HEK293T (cell line): ENCODE measurements around the gene GPAT2.
"Not testable (repeated sequence)": the region's sequence is repeated elsewhere in the genome, so short reads cannot be mapped to it uniquely, and the experiment has no call there.

ENCODE experiments used
- CTCF ChIA-PET: fragments of 350-600 bp; formaldehyde crosslinking; extraction: SDS; loops from one replicate; lab custom pipeline; 2021; ENCODE audit warnings: antibody characterized with exemption, inconsistent platforms; lab: Yijun Ruan, JAX
- POLR2A ChIA-PET: fragments of 350-600 bp; formaldehyde crosslinking; extraction: SDS; loops from one replicate; lab custom pipeline; 2020; ENCODE audit warnings: antibody characterized with exemption, inconsistent platforms; lab: Yijun Ruan, JAX
- DNase-seq: peaks from one replicate; pipeline ENCODE4 v3.0.0; 2012; ENCODE audit warnings: mixed read lengths; ENCODE audit errors: extremely low spot score
- ARNT ChIP-seq: fragments of 450-650 bp; IDR thresholded peaks from 2 replicates; pipeline ENCODE4 v1.6.1; 2017; ENCODE audit warnings: mild to moderate bottlenecking
- BHLHE40 ChIP-seq: fragments of 450-650 bp; IDR thresholded peaks from 2 replicates; pipeline ENCODE4 v1.6.1; 2016; ENCODE audit warnings: mild to moderate bottlenecking, moderate library complexity, borderline replicate concordance
- CTBP1 ChIP-seq: fragments of 450-650 bp; IDR thresholded peaks from 2 replicates; pipeline ENCODE4 v1.6.1; 2016; ENCODE audit warnings: borderline replicate concordance
- ELF4 ChIP-seq: fragments of 450-650 bp; IDR thresholded peaks from 2 replicates; pipeline ENCODE4 v1.6.1; 2017; ENCODE audit warnings: antibody characterized with exemption
- FOXA1 ChIP-seq: fragments of 450-650 bp; IDR thresholded peaks from 2 replicates; pipeline ENCODE4 v1.6.1; 2016; ENCODE audit warnings: mild to moderate bottlenecking
- FOXK2 ChIP-seq: fragments of 450-650 bp; IDR thresholded peaks from 2 replicates; pipeline ENCODE4 v1.6.1; 2016; ENCODE audit warnings: mild to moderate bottlenecking
- FOXM1 ChIP-seq: fragments of 450-650 bp; IDR thresholded peaks from 2 replicates; pipeline ENCODE4 v1.6.1; 2017; ENCODE audit warnings: mild to moderate bottlenecking, borderline replicate concordance
- HDGF ChIP-seq: fragments of 450-650 bp; IDR thresholded peaks from 2 replicates; pipeline ENCODE4 v1.6.1; 2017; ENCODE audit warnings: antibody characterized with exemption, borderline replicate concordance
- L3MBTL2 ChIP-seq: fragments of 450-650 bp; conservative IDR thresholded peaks from 2 replicates; pipeline ENCODE4 v1.6.1; 2016; ENCODE audit warnings: mild to moderate bottlenecking
- LEF1 ChIP-seq: fragments of 450-650 bp; IDR thresholded peaks from 2 replicates; pipeline ENCODE4 v1.6.1; 2017; ENCODE audit warnings: mild to moderate bottlenecking, borderline replicate concordance
- NFRKB ChIP-seq: fragments of 450-650 bp; IDR thresholded peaks from 2 replicates; pipeline ENCODE4 v1.6.1; 2016; ENCODE audit warnings: mild to moderate bottlenecking, moderate library complexity
- PKNOX1 ChIP-seq: fragments of 450-650 bp; IDR thresholded peaks from 2 replicates; pipeline ENCODE4 v1.6.1; 2016
- SP1 ChIP-seq: fragments of 450-650 bp; IDR thresholded peaks from 2 replicates; pipeline ENCODE4 v1.6.1; 2017
- SUZ12 ChIP-seq: fragments of 450-650 bp; IDR thresholded peaks from 2 replicates; pipeline ENCODE4 v1.6.1; 2016; ENCODE audit warnings: mild to moderate bottlenecking
- TARDBP ChIP-seq: fragments of 450-650 bp; IDR thresholded peaks from 2 replicates; pipeline ENCODE4 v1.6.1; 2016
- ZNF384 ChIP-seq: fragments of 450-650 bp; IDR thresholded peaks from 2 replicates; pipeline ENCODE4 v1.6.1; 2016

Gene GPAT2

GRCh38 chr2:96034792-96035191 is at the start of gene GPAT2:
TSS of gene GPAT2 (minus strand) at chr2:96034916. CDS start at chr2:96032359, 2,557 bp downstream.
- CTCF ChIA-PET, POLR2A ChIA-PET, DNase-seq: not testable (repeated sequence)

- no peak for DNase-seq
- CTCF ChIA-PET: no interaction called here
- POLR2A ChIA-PET: interaction anchor here (1.2 kb wide), 1 partner anchor 18 kb away, joined by 4 read pairs; no protein-coding TSS in a partner anchor
- no peak for TF ChIP-seq LEF1
- no peak for TF ChIP-seq NFRKB
- no peak for TF ChIP-seq CTBP1
- no peak for TF ChIP-seq SP1
- TF ChIP-seq HDGF: no peak
- TF ChIP-seq BHLHE40: no peak
- TF ChIP-seq FOXM1: no peak
- no peak for TF ChIP-seq ZNF384
- no peak for TF ChIP-seq ELF4
- no peak for TF ChIP-seq FOXA1
Observed at GRCh38 chr2:96083989-96084857, 49.5 kb upstream of the GPAT2 start.

GRCh38 chr2:96083064-96083939 is 48.6 kb upstream of the GPAT2 start:
- DNase-seq: no peak
- ChIA-PET POLR2A (interaction anchor here (1.2 kb wide), 1 partner anchor 19 kb away, joined by 4 read pairs; no protein-coding TSS in a partner anchor), CTCF (interaction anchor here (1.0 kb wide), 1 partner anchor 33 kb away, joined by 3 read pairs; the partner anchor contains the start of gene ADRA2B)
- TF ChIP-seq NFRKB (no peak), ARNT (no peak), LEF1 (no peak), SP1 (no peak), FOXK2 (no peak), PKNOX1 (no peak), L3MBTL2 (no peak), BHLHE40 (no peak), TARDBP (no peak)

- ChIA-PET CTCF (interaction anchor here (1.0 kb wide), 1 partner anchor 34 kb away, joined by 3 read pairs; the partner anchor contains the start of gene ADRA2B), POLR2A (interaction anchor here (1.2 kb wide), 1 partner anchor 20 kb away, joined by 4 read pairs; no protein-coding TSS in a partner anchor)
- TF ChIP-seq CTBP1: no peak
- TF ChIP-seq SP1: no peak
- TF ChIP-seq HDGF: no peak
- no peak for TF ChIP-seq FOXA1
- no peak for TF ChIP-seq FOXK2
- TF ChIP-seq TARDBP: no peak
- no peak for TF ChIP-seq ARNT
- no peak for TF ChIP-seq FOXM1
- no peak for TF ChIP-seq BHLHE40
- TF ChIP-seq L3MBTL2: no peak
- no peak for TF ChIP-seq SUZ12
- TF ChIP-seq NFRKB: no peak
- no peak for DNase-seq
Observed at GRCh38 chr2:96082211-96083063, 47.7 kb upstream of the GPAT2 start.

GRCh38 chr2:96081042-96081441 is 46.3 kb upstream of the GPAT2 start:
- ChIA-PET CTCF (no interaction called here), POLR2A (no interaction called here)
- DNase-seq: no peak
- TF ChIP-seq FOXK2 (no peak), ELF4 (no peak), L3MBTL2 (no peak), PKNOX1 (no peak)

- CTCF ChIA-PET: interaction anchor here (2.2 kb wide), 1 partner anchor 83 kb away, joined by 5 read pairs; no protein-coding TSS in a partner anchor
- no peak for DNase-seq
- TF ChIP-seq L3MBTL2 (no peak), NFRKB (no peak)
- POLR2A ChIA-PET: no interaction called here
Observed at GRCh38 chr2:96075199-96075771, 40.6 kb upstream of the GPAT2 start.
